GM12892 (cell line): ENCODE data around the gene ARID1B.

Experiments used
- POLR2A ChIP-seq: IDR thresholded peaks from 2 replicates; pipeline ENCODE4 v1.6.1; 2011; ENCODE audit warnings: low read depth, low read length, control low read depth
- POLR2AphosphoS5 ChIP-seq: IDR thresholded peaks from 2 replicates; pipeline ENCODE4 v1.6.1; 2011; ENCODE audit warnings: low read depth, low read length, control low read depth
- TAF1 ChIP-seq: IDR thresholded peaks from 2 replicates; pipeline ENCODE4 v1.6.1; 2011; ENCODE audit warnings: low read depth, mild to moderate bottlenecking, control low read depth, low read length, borderline replicate concordance

GRCh38 chr6:157131250-157131649 lies 354.1 kb downstream of the ARID1B start:
- TF ChIP-seq POLR2A (no peak), TAF1 (no peak), POLR2AphosphoS5 (no peak)
